GM12878 (cell line): Measurements from ENCODE around the gene ANKDD1B. TPM values are rescaled to one million over a fixed set of nuclear protein-coding genes. Genes with fewer than 3 reads are reported as not detected.

Source experiments
- ATAC-seq: fragments of 200-7000 bp; cut with Tn5 transposase; 3 replicates; pipeline ENCODE4 v1.9.1; 2020; ENCODE audit warnings: mild to moderate bottlenecking, moderate library complexity
- BruUV-seq: library from RNA; stranded (reverse); fragments of 400-500 nt; replicated peaks from 2 replicates; lab custom pipeline; 2021; lab: Mats Ljungman, UMichigan
- CTCF ChIA-PET: fragments of 300-600 bp; sonication (Branson Sonifier 250); formaldehyde crosslinking; extraction: SDS; loops from one replicate; lab custom pipeline; 2021; ENCODE audit warnings: inconsistent platforms; lab: Yijun Ruan, JAX
- POLR2A ChIA-PET: fragments of 350-600 bp; formaldehyde crosslinking; extraction: SDS; loops from one replicate; lab custom pipeline; 2021; ENCODE audit warnings: inconsistent platforms; lab: Charles Lee
- RAD21 ChIA-PET: fragments of 300-600 bp; sonication (Branson Sonifier 250); formaldehyde crosslinking; loops from one replicate; lab custom pipeline; 2023; ENCODE audit warnings: antibody characterized with exemption; ENCODE audit not compliant: unreplicated experiment; lab: Charles Lee
- SMC1A ChIA-PET: fragments of 300-600 bp; sonication (Branson Sonifier 250); formaldehyde crosslinking; loops from one replicate; lab custom pipeline; 2023; ENCODE audit not compliant: unreplicated experiment, uncharacterized antibody; lab: Charles Lee
- DNase-seq: peaks from one replicate; pipeline ENCODE4 v3.0.0-alpha.2; 2011; ENCODE audit warnings: low read depth, low spot score
- FAIRE-seq: peaks from 3 replicates; lab custom pipeline; 2011; peaks lifted over from hg19 to GRCh38; lab: Jason Lieb, UNC
- H2AFZ ChIP-seq: 2 replicates; pipeline ENCODE4 v1.6.0; 2011; ENCODE audit warnings: low read depth, low read length, control low read depth; ENCODE audit not compliant: control insufficient read depth
- H3K27ac ChIP-seq: 2 replicates; pipeline ENCODE4 v1.5.1; 2011; ENCODE audit warnings: control low read depth; ENCODE audit not compliant: control insufficient read depth, insufficient read depth
- H3K27me3 ChIP-seq, 2 experiments: replicated peaks in 1 of 2; 2 replicates each; pipeline versions ENCODE4 v1.6.0 to v1.6.1; 2011; ENCODE audit warnings: low read length in 1 of 2; ENCODE audit not compliant: control insufficient read depth in 2 of 2, insufficient read depth in 2 of 2
- H3K36me3 ChIP-seq, 2 experiments: 2 replicates each; pipeline ENCODE4 v1.5.1; 2011; ENCODE audit warnings: low read length in 1 of 2; ENCODE audit not compliant: control insufficient read depth in 2 of 2, insufficient read depth in 2 of 2
- H3K4me1 ChIP-seq: 2 replicates; pipeline ENCODE4 v1.6.1; 2011; ENCODE audit warnings: mild to moderate bottlenecking, low read length, moderate library complexity, mixed read lengths; ENCODE audit not compliant: control insufficient read depth, insufficient read depth
- H3K4me2 ChIP-seq: 2 replicates; pipeline ENCODE4 v1.6.0; 2011; ENCODE audit warnings: control low read depth; ENCODE audit not compliant: control insufficient read depth, insufficient read depth
- H3K4me3 ChIP-seq: fragments of 200-600 bp; sonication (generic); 2 replicates; pipeline ENCODE4 v1.5.1; 2016
- H3K79me2 ChIP-seq: 2 replicates; pipeline ENCODE4 v1.6.0; 2011; ENCODE audit warnings: low read length; ENCODE audit not compliant: control insufficient read depth, insufficient read depth
- H3K9ac ChIP-seq: 2 replicates; pipeline ENCODE4 v1.8.0; 2011; ENCODE audit warnings: low read length, control low read depth, mixed read lengths; ENCODE audit not compliant: control insufficient read depth, insufficient read depth
- H3K9me3 ChIP-seq: replicated peaks from 3 replicates; pipeline ENCODE4 v1.5.1; 2011; ENCODE audit warnings: mild to moderate bottlenecking, low read length; ENCODE audit not compliant: control insufficient read depth, insufficient read depth
- H4K20me1 ChIP-seq: 2 replicates; pipeline ENCODE4 v1.6.0; 2011; ENCODE audit not compliant: control insufficient read depth, insufficient read depth
- MTA3 ChIP-seq: IDR thresholded peaks from 2 replicates; pipeline ENCODE4 v1.6.1; 2012; ENCODE audit warnings: low read length, inconsistent platforms, borderline replicate concordance
- POU2F2 ChIP-seq: IDR thresholded peaks from 3 replicates; pipeline ENCODE4 v1.6.1; 2011; ENCODE audit warnings: low read depth, mild to moderate bottlenecking, low read length, borderline replicate concordance
- ZSCAN29 ChIP-seq: fragments of 450-650 bp; IDR thresholded peaks from 2 replicates; pipeline ENCODE4 v1.6.1; 2017; ENCODE audit warnings: mild to moderate bottlenecking, moderate library complexity
- WGBS: methylation state at CpG from one replicate; pipeline ENCODE4 v1.1.6; 2016; ENCODE audit warnings: low lambda C conversion rate; ENCODE audit not compliant: insufficient replicate concordance, insufficient coverage; ENCODE audit errors: missing lambda C conversion rate; 5-methylcytosine and 5-hydroxymethylcytosine counted together
- in situ Hi-C: fragments of 300-500 bp; cut with MboI; formaldehyde crosslinking; loops from 9 replicates; pipeline ENCODE4 v1.14.3; 2018; ENCODE audit warnings: mixed read lengths
- intact Hi-C: fragments of 100-400 bp; cut with micrococcal nuclease; formaldehyde crosslinking; loops from one replicate; pipeline ENCODE4 v1.14.2; 2022; ENCODE audit not compliant: unreplicated experiment
- polyA plus RNA-seq, 11 experiments: library from polyadenylated mRNA; depleted of rRNA in 4 of 11; unstranded in 6 of 11; stranded (reverse) in 5 of 11; fragments of >200 nt; fragmentation: Nextera tagmentation in 4 of 11; fragmentation: Illumina TruSeq in 1 of 11; extraction: Ambion mirVana in 4 of 11; extraction: Trizol in 1 of 11; gene quantifications; 1 replicate in 1 of 11; 2 replicates in 10 of 11; pipeline versions ENCODE4 v1.2.1 to v1.2.3, GENCODE V29; 2011 to 2016; ENCODE audit warnings: inconsistent platforms in 2 of 11, missing spikeins in 2 of 11, low read depth in 1 of 11
- total RNA-seq, 4 experiments: library from RNA; depleted of rRNA in 3 of 4; stranded (reverse); fragments of >200 nt in 3 of 4; fragmentation: Illumina TruSeq in 1 of 4; extraction: Trizol in 1 of 4; gene quantifications; 2 replicates each; pipeline versions ENCODE4 v1.2.1 to v1.2.3, GENCODE V29; 2013 to 2021
- TF ChIP-seq, protein P1 (sequence below): fragments of 450-650 bp; conservative IDR thresholded peaks from 2 replicates; pipeline ENCODE4 v1.6.1; 2017; ENCODE audit warnings: mild to moderate bottlenecking, moderate library complexity

Gene ANKDD1B
- total and polyA plus RNA-seq, 10 of the 15 experiments (the other 5 are each of a cell fraction or from before 2014, with no cell fraction given) = 0.34 to 2.4 (median 0.80) TPM

DNA sequence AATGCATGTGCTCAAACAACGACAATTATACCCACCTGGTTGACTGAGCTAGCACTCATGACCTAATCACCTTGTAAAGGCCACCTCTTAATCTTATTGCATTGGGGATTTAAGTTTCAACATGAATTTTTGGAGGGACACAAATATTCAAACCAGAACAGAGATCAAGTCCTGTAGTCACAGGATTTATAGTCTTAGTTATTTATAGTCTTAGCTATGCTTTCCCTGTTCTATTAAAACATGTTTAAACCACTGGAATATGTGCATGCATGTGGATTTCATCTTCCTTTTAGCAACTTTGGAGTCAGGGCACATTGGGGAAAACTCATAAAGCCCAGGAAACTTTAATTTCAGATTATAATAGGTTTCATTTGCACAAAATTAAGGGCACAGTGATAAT is 26.7 kb downstream of the ANKDD1B start:
- SMC1A ChIA-PET = interaction anchor here (1.0 to 1.5 kb wide), 2 partner anchors 11 to 155 kb away, joined by 3 to 4 read pairs; no protein-coding TSS in a partner anchor
- H3K36me3 ChIP-seq = no peaks in the 10 kb centered on the region
- H3K27ac ChIP-seq = no peak overlapping the region
- CTCF ChIA-PET = no interaction called here
- H4K20me1 ChIP-seq = no peaks in the 10 kb centered on the region
- intact Hi-C loops (no loop called here), in situ Hi-C loops (no loop called here)
- no peak for ATAC-seq
- no peaks in the 10 kb centered on the region for H3K79me2 ChIP-seq
- no peaks in the 10 kb centered on the region for H3K9me3 ChIP-seq
- H3K4me1 ChIP-seq = no peaks in the 10 kb centered on the region
- TF ChIP-seq MTA3 (no peak), ZSCAN29 (no peak), POU2F2 (no peak)
- TF ChIP-seq, protein P1, sequence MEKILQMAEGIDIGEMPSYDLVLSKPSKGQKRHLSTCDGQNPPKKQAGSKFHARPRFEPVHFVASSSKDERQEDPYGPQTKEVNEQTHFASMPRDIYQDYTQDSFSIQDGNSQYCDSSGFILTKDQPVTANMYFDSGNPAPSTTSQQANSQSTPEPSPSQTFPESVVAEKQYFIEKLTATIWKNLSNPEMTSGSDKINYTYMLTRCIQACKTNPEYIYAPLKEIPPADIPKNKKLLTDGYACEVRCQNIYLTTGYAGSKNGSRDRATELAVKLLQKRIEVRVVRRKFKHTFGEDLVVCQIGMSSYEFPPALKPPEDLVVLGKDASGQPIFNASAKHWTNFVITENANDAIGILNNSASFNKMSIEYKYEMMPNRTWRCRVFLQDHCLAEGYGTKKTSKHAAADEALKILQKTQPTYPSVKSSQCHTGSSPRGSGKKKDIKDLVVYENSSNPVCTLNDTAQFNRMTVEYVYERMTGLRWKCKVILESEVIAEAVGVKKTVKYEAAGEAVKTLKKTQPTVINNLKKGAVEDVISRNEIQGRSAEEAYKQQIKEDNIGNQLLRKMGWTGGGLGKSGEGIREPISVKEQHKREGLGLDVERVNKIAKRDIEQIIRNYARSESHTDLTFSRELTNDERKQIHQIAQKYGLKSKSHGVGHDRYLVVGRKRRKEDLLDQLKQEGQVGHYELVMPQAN = no peak
- RAD21 ChIA-PET = no interaction called here
- no peak overlapping the region for H2AFZ ChIP-seq
- BruUV-seq = no TSS peak
- H3K9ac ChIP-seq = no peak overlapping the region
- no peak overlapping the region for H3K4me3 ChIP-seq
- no peak for FAIRE-seq
- no peak for DNase-seq
- no peak overlapping the region for H3K4me2 ChIP-seq
- POLR2A ChIA-PET = interaction anchor here (0.6 kb wide), 1 partner anchor 678 kb away, joined by 3 read pairs; no protein-coding TSS in a partner anchor
- H3K27me3 ChIP-seq = no peaks in the 10 kb centered on the region
- 32% methylated on average over 1 of the region's 1 CpG for WGBS
